HK-2 (cell line): ENCODE measurements around the gene FGFRL1.

Experiments
- DNase-seq: peaks from one replicate; pipeline ENCODE4 v3.0.0-alpha.2; 2018; ENCODE audit not compliant: unreplicated experiment

Gene FGFRL1

DNA sequence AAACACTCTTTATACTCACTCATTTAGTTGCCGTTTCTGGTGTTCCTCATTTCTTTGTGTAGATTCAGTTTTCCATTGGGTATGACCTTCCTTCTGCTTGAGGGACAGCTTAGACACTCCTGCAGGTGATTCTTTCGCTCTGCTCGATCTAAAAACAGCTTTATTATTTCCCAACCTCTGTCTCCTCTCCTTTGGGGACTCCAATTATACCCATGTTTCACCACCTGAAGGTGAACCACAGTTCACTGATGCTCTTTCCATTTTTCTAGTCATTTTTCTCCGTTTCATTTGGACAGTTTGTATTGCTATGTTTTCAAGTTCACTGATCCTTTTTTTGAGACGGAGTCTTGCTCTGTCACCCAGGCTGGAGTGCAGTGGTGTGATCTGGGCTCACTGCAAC, 4.6 kb upstream of the FGFRL1 start:
- DNase-seq = no peak

DNA sequence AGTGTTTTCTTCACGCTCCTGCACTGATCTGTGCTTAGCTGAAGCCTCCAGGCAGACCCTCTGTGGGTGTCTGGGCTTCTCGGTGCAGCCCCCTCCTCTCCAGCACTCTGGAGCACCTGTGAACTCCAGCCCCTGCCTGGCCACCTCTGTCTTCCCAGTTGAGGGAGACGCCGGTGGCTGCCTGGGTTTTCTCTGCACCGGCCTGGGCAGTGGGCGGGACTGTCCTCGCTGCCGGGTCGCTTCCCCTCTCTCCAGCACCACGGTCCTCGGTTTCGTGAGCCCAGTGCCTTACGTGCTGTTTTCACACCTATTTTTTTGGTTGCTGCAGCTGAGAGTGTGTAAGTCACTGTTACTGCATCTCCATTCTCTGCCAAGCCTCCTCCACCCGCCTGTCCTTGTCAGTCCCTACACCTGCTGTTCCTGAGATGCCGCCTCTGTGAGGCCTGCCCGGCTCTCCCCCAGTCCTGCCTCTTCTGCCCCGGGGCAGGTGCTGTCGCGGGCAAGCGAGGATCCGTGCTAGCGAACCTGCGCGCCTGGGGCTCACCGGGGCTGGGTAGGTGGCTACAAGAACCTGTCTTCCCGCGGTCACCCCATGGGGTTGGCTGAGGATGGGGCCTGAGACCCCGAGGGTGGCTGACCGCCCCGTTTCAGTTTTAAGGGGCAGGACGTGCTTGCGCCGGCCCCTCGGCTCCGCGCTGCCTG, 2.4 kb upstream of the FGFRL1 start:
- no peak for DNase-seq

DNA sequence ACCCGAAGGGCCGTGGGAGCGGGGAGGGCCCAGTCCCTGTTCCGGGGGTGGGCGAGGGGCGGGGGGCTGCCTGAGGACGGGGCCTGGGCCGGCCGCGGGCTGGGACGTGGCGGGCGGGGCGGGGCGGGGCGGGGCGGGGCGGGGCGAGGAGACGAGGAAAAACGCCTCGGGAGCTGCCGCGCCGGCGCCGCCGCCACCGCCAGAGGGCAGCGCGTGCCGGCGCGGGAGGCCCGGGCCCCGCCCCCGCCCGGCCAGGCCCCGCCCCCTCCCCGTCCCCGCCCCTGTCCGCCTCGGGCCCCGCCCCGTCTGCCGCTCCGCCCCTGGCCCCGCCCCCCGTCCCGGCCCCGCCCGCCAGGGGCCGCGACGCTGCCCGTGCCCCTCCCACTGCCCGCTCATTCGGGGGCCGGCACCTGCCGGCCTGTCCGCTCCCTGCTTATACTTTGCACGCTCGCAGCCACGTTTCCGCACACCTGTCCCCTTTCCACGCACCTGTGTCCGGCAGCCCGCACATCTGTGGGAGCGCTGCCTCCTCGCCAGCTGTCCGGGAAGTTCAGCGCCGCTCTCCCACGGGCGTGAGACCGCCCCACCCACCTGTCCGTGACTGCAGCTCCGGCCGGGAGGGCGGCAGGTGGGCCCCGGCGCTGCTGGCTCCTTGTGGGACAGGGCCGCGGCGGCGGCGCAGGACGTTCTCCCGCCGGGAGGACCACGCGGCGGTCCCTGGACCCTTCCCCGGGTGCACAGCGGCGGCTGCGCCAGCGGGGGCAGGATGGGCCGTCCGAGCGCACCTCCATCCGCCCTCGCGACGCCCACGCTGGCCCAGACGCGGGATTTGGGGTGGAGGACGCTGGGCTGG, 1.7 kb upstream of the FGFRL1 start:
- DNase-seq = peak; percentile 83

DNA sequence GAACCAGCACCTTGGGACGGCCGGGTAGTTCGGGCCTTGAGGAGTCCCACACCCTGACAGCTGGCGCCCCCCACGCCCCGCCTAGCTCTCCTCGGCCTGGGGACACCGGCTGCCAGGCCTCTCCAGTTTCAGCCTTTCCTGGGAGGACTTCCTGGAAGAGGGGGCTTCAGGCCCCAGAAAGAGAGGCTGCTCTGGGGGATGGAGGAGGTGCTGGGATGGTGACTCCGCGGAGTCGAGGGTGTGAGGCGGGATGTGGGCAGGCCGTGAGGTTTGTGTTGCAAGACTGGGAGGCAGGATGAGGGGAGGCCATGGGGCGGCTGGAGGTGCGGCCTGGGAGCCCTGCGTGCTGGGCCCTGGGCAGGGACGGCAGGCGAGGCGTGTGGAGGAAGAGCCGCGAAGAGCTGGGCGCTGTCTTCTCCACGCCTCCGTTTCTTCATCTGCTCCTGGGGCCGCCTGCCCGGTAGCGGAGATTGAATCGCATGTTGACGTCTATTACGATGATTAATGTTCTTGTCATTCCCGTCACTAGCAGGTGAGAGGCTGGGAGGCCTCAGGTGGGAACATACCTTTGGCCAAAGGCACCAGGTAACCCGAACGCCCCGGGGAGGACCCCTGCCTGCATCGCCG, 918 bp upstream of the FGFRL1 start:
- DNase-seq = peak; percentile 86

DNA sequence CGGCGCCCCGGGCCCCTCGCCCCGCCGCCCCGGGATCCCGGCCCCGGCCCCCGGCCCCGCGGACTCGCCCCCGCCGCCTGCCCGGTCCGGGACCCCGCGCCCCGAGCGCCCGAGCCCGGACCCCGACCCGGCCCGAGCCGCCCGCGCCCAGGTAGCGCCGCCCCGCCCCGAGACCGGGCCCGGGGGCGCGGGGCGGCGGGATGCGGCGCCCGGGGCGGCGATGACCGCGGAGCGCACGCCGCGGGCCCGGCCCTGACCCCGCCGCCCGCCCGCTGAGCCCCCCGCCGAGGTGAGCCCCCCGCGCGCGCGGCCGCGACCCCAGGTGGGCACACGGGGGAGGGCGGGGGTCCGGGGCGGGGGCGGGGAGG, 224 bp downstream of the FGFRL1 start:
- DNase-seq = no peak

DNA sequence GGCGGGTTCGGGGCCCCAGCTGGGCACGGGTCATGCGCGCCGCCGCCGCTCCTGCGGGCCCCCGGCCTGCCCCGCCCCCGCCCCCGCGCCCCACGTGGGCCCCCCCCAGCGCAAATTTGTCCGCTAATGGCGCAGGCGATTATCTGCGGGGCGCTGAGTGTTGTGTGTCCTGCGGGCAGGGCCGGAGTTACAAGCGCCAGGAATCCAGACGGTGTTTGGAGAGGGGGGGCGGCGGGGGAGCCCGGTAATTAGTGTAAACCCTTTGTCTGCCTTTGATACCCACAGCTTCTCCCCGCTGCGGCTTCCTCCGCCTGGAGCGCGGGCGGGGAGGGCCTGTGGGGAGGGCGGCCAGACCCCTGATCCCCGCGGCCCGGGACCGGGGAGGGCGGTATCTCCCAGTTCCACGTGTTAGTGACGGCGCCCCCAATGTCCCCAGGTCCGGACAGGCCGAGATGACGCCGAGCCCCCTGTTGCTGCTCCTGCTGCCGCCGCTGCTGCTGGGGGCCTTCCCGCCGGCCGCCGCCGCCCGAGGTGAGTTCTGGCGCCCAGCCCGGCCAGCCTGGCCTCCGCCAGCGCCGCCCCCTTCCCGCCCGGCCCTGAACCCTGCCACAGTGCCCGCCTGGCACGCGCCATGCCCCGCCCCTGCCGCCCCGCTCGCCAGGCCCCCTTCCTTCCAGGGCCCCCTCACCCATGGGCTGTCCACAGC, 761 bp downstream of the FGFRL1 start:
- peak; percentile 74 for DNase-seq

DNA sequence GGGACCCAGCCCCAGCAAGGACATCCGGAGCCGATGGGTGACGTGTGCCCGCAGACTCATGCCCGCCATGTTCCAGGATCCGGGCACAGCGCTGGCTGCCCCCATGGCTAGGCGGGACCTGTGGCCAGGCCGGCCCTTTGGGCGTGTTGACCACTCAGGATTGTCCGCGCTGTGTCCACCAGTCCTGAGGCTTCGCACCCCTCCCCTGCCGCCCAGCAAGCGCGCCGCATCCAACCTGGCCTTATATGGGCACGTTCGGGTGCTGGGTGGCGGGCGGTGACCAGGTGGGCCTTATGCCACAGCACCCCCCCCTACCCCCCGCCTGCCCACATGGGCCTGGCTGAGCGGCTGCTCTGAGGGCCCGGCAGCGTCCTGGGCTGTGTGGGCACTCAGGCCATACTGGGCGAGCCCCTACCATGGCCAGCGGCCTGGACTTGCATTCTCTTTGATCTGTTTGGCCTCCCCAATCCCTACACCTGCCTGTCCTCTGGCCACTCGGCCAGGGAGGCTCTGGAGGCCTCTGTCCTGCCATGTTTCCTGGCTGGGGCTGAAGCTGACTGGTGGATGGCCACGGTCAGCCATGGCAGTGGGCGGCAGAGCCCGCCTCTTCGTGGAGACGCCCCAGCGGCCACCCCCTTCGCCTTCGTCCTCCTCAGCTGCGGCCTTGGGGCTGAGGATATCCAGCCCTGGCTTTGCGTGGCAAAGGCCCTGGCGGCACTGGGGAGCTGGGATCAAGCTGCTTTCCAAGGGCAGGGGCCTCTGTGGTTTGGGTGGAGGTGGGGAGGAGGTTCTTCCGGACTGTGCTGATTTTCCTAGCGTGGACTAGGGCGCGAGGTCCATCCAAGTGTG, 2.0 kb downstream of the FGFRL1 start:
- no peak for DNase-seq

DNA sequence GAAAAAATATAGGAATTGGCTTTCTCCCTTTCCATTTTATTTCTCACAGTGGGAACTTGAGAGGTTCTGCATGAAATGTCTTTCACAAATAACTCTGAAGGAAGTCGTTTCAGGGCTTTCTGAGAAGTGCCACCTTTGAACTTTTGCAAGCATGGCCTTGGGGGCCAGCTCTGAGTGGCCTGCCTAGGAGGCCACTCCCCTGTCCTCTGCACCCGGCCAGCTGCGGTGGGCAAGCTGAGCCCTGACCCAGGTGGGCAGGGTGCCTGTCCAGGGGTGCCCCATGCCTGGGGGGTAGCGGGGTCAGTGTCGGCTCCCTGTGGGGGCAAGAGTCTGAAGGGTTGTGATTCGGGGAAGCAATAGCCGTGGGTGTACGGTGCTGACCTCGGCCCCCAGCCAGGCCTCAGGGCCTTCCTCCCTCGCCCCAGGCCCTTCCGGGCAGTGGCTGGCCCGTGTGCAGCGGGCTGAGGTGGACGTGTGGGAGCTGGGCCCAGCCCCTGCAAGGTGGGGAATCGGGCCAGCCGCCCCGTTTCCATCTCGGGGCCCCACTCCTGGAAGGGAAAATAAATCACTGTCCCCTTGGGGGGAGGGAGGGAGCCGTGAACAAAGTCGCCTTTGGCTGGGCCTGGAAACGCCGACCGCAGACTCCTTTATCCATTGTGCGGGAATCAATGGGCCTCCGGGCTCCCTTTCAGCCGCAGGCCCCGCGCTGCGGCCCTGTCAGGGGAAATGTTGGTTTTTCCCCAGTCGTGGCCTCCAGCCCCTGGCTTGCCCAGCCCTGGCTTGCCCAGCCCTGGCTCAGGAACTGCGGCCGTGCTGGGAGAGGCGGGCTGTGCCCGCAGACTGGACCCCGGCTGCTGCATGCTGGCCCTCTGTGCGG, 3.1 kb downstream of the FGFRL1 start:
- DNase-seq = no peak

DNA sequence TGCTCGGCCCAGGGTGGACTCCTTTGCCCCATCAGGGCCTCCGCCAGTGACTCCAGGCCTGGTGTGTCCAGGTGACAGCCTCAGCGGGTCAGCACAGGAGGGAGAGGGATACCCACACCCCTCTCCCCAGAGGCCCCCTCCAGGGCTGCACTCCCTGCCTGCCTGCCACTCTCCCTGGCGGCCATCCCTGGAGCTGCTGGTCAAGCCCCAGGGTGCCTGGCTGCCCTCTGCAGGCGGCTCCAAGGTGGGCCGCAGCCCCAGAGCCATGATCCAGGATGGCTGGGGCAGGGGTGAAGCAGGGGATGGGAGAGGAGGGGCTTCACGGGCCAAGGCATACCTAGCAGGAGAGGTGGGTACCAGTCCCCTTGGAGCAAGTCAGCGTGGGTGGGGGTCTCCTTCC, 3.8 kb downstream of the FGFRL1 start:
- DNase-seq = no peak

DNA sequence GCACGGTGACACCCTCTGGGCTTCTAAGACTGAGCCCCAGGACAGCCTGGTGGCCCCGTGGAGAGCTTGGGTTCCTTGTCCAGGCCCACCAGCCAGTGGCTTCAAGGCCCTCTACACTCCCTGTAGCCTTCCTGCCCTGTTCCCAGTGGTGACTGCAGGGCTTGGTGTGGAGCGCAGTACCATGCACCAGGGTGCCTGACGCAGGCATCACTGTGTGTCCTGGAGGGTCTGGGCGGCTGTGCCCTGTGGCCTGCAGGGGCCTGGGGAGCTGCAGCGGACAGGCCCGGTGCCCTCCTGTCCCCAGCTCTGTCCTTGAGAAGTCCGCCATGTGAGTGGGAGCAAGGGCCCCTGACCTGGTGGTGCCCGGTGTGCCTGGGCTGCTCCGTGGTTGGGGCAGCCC, 4.3 kb downstream of the FGFRL1 start:
- DNase-seq = no peak

DNA sequence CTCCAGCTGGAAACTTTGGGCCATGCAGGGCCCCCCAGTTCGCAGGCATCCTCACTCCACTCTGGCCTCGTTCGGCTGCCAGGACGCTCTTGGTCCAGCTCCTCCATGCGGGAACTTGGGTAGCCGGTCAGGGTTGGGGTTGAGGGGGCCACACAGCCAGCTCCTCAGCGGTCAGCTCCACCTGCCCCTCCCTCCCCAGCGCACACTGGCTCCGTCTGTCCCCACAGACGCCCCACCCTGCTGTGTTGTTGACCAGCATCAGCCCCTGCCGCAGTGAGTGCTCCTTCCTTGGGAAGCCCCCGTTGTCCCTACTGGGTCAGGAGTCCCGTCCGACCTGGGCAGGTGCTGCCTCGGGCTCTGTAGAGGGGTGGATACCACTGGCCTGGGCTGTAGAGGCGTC, 5.8 kb downstream of the FGFRL1 start:
- no peak for DNase-seq

DNA sequence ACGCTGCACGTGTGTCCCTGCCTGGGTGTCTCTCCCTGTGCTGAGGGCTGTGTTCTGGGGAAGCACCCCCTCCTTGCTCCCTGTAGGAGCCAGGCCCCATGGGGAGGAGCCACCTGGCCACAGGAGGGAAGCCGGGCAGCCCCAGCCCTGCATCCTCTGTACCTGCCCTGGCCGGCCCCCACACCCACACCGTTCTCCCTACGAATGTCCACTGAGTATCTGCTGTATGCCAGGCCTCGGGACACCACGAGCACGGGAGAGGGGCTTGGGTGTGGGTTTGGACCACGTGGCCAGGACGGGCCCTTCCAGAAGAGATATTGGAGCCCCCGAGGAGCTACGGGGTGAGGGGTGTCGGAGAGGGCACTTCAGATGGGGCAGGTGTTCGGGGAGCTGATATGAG, 6.3 kb downstream of the FGFRL1 start:
- no peak for DNase-seq

DNA sequence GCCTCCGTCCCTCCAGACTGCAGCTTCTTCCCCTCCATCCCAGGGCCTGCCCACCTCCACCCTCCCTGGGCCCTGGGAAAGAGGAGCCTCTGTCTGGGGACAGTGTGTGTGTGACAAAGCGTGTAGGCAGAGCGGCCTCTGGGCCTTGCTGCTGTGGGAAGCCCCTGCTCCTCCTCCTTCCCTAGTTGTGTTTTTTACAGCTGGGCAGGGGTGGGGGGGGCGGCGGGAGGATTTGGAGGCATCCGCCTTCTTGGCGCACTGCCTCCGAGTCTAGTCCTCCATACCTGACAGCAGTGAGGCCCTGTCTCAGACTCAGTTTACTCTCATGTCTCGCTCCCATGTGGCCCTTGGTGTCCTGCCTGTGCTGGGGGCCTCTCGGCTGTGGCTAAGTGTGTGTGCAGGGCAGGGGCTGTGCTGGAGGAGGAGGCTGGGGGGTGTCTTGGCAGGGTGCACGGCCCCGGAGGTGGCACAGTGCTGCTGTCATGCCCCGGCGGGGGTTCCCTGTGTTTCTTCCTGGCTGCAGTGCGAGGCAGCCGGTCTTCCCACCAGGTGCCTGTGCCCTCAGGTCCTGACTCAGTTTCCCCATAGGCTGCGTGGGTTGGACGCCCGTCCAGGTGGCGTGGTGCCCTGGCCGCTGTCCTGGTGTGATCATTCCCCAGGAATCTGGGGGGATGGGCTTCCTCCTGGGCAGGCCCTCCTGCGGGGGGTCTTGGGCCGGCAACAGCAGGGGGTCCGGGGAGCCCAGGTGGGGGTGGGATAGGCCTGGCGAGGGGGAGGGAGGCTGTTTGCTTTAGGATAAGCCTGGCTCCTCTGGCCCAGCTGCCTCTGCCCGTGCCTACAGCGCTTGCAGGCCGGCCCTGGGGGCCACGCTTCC, 7.0 kb downstream of the FGFRL1 start:
- DNase-seq = no peak

DNA sequence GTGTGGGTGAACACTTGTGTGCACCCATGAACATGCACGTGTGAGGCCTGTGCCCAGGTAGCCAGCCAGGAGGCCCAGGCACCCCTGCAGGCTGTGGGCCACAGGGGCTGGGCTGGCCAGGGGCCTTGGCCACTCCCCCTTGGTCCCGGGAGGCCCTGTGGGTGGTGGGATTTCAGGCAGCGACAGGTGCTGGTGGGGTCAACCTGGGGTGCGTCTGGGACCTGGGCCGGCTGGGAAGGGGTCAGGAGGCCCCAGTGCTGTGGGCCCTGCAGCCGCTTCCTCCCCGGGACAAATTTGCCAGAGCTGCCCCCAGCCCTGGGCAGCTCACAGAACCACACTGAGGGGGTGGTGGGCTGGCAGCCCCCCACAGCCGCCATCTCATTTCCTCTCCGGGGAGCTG, 7.9 kb downstream of the FGFRL1 start:
- DNase-seq = no peak

DNA sequence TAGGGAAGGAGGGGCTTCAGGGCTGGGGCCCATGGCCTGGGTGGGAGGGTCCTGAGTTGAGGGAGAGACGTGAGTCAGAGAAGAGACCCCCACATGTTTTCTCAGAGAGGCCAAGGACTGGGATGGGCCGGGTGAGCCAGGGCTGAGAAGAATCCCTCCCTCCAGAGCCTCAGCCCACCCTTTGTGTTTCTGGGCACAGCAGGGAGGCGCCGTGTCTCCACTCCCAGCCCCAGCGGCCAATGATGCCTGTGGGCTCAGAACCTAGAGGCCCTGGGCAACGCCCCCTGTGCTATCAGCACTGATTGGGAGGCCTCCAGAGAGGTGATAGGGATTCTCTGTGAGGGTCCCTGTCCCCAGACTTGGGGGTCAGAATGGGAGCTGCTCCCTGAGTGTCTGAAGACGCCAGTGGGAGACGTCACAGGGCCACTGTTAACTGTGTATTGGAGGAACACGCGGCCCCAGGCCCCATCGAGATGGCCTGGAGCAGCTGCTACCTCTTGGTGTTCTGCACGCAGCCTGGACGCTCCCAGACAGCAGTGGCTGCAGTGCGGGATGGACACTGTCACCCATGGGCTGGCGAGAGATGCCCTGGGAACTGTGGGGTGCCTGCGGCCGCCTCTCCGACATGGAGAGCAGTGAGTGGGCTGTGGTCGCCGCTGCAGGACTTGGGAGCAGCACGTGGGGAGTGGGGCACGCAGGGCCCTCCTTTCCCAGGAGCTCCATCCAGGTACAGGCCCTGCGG, 8.5 kb downstream of the FGFRL1 start:
- no peak for DNase-seq

DNA sequence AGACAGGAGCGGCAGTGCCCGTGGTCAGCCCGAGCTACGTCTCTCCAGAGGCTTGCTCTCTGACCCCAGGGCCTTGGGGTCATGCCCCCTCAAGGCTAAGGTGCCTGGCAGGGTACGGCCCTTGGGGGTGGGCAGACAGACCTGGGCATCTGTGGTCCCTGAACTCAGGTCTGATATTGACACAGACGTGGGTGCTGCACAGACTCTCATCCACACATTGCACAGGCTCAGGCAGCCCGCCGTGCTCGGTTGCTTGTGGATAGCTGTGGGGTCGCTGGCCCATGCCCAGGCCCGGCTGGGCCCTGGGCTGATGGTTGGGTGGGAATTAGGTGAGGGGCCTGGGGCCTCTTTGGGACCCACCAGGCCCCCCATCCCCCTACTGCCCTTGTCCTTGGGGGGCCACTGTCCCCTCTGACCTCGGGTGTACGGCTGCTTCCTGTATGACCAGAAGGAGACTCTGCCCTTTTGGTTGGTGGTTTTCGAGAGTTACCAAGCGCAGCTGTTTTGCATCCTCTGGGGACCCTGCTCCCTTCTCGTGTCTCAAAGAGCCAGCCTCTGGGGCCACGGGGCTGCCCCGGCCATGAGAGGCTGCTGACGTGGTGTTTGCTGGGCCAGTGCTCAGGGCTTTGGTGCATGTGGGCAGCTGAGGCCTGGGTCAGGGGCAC, 10.1 kb downstream of the FGFRL1 start:
- no peak for DNase-seq

DNA sequence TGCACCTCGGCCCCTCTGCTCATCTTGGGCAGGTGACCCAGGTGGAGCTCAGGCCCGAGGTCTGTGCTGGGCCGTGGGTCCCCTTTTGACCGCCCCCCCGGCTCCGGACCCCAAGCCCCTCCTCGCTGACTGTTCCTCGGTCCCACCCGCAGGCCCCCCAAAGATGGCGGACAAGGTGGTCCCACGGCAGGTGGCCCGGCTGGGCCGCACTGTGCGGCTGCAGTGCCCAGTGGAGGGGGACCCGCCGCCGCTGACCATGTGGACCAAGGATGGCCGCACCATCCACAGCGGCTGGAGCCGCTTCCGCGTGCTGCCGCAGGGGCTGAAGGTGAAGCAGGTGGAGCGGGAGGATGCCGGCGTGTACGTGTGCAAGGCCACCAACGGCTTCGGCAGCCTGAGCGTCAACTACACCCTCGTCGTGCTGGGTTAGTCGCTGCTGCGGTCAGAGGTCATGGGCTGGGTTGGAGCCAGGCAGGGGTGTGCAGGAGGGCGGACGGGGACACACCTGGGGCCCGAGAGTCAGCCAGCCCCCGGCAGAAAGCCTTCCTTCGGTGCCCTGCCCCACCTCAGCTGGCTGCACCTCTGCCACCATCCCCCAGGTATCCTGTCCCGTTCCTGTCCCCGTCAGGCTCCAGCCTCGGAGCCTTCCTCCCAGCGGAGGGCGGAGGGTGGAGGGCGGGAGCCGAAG, 10.8 kb downstream of the FGFRL1 start:
- no peak for DNase-seq

DNA sequence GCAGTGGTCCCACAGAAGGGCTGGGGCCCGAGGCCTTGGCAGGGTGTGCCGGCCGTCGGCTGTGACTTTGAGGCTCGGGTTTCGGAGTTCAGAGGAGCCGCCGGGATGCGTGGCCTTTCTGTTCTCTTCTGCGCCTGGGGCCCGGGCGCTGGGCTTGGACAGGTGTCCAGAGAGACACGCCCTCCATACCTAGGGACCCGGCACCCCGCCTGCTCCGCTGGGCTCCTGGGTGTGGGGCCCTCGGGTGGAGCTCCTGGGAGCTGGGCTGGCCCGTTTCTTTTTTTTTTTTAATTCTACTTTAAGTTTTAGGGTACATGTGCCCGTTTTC, 11.3 kb downstream of the FGFRL1 start:
- no peak for DNase-seq
